Measurements from ENCODE around the gene FNBP1. TPM values are rescaled to one million over a fixed set of nuclear protein-coding genes. Genes with fewer than 3 reads are reported as not detected.

FNBP1 gene
- total RNA-seq, 1 experiment from 2014 or later, result 53.6 TPM

- no peaks in the 10 kb centered on the region for H3K9me3 ChIP-seq (ENCODE audit: control insufficient read depth, insufficient read depth, low read depth, low read length)
- no peak overlapping the region for H3K4me3 ChIP-seq (ENCODE audit: low read depth in 2 of 2, low read length in 2 of 2)
- no peaks in the 10 kb centered on the region for H3K36me3 ChIP-seq (ENCODE audit: control insufficient read depth, insufficient read depth, low read length)
- TF ChIP-seq CTCF (IDR thresholded peaks at IDR 0.05) (no peak), TCF7L2 (IDR thresholded peaks at IDR 0.05; ENCODE audit: low read depth, low read length) (no peak), REST (IDR thresholded peaks at IDR 0.05; ENCODE audit: insufficient read depth in 1 of 2, low read depth in 2 of 2, low read length in 1 of 2) (no peak), SIN3A (IDR thresholded peaks at IDR 0.05; ENCODE audit: borderline replicate concordance, insufficient read depth, low read depth, low read length) (no peak)
- ChIA-PET CTCF (no interaction called here), POLR2A (no interaction called here)
- no TSS peak for BruUV-seq (replicated peaks)
- ATAC-seq (no peak), DNase-seq (ENCODE audit: low read depth, low spot score) (no peak)
- intact Hi-C loops (cut with micrococcal nuclease; ENCODE audit: unreplicated experiment), result no loop called here
- H3K27me3 ChIP-seq (ENCODE audit: control insufficient read depth, insufficient read depth, low read length), result no peaks in the 10 kb centered on the region
- in situ Hi-C loops (cut with HindIII; ENCODE audit: low pct_unique_long_range_greater_than_20kb, low sequenced_read_pairs), result no loop called here
- H3K27ac ChIP-seq (ENCODE audit: low read length), result no peak overlapping the region
- no peaks in the 10 kb centered on the region for H3K4me1 ChIP-seq (ENCODE audit: control insufficient read depth, insufficient read depth, low read length)
These were observed 167.8 kb downstream of the FNBP1 start for GRCh38 chr9:129875181-129875611.

GRCh38 chr9:129874261-129875101 lies 168.5 kb downstream of the FNBP1 start:
- intact Hi-C loops (cut with micrococcal nuclease; ENCODE audit: unreplicated experiment) (no loop called here), in situ Hi-C loops (cut with HindIII; ENCODE audit: low pct_unique_long_range_greater_than_20kb, low sequenced_read_pairs) (no loop called here)

GRCh38 chr9:129873563-129874190 lies 169.3 kb downstream of the FNBP1 start:
- Histone ChIP-seq H3K27ac (ENCODE audit: low read length) (no peak overlapping the region), H3K4me3 (ENCODE audit: low read depth in 2 of 2, low read length in 2 of 2) (no peak overlapping the region), H3K9me3 (ENCODE audit: control insufficient read depth, insufficient read depth, low read depth, low read length) (no peaks in the 10 kb centered on the region), H3K27me3 (ENCODE audit: control insufficient read depth, insufficient read depth, low read length) (no peaks in the 10 kb centered on the region), H3K4me1 (ENCODE audit: control insufficient read depth, insufficient read depth, low read length) (no peaks in the 10 kb centered on the region), H3K36me3 (ENCODE audit: control insufficient read depth, insufficient read depth, low read length) (no peaks in the 10 kb centered on the region)
- BruUV-seq (replicated peaks), result no TSS peak
- in situ Hi-C loops (cut with HindIII; ENCODE audit: low pct_unique_long_range_greater_than_20kb, low sequenced_read_pairs) (no loop called here), intact Hi-C loops (cut with micrococcal nuclease; ENCODE audit: unreplicated experiment) (no loop called here)
- ChIA-PET CTCF (no interaction called here), POLR2A (no interaction called here)
- no peak for ATAC-seq
- TF ChIP-seq SIN3A (IDR thresholded peaks at IDR 0.05; ENCODE audit: borderline replicate concordance, insufficient read depth, low read depth, low read length) (no peak), POLR2AphosphoS5 (IDR thresholded peaks at IDR 0.05; ENCODE audit: low read depth, low read length) (no peak), CTCF (IDR thresholded peaks at IDR 0.05) (no peak), REST (IDR thresholded peaks at IDR 0.05; ENCODE audit: insufficient read depth in 1 of 2, low read depth in 2 of 2, low read length in 1 of 2) (no peak), TCF7L2 (IDR thresholded peaks at IDR 0.05; ENCODE audit: low read depth, low read length) (no peak)
- no peak for DNase-seq (ENCODE audit: low read depth, low spot score)

More at GRCh38 chr9:129874261-129875101, 168.5 kb downstream of the FNBP1 start:
- ChIA-PET POLR2A (no interaction called here), CTCF (no interaction called here)
- Histone ChIP-seq H3K27me3 (ENCODE audit: control insufficient read depth, insufficient read depth, low read length) (no peaks in the 10 kb centered on the region), H3K4me1 (ENCODE audit: control insufficient read depth, insufficient read depth, low read length) (no peaks in the 10 kb centered on the region), H3K27ac (ENCODE audit: low read length) (no peak overlapping the region), H3K4me3 (ENCODE audit: low read depth in 2 of 2, low read length in 2 of 2) (no peak overlapping the region), H3K9me3 (ENCODE audit: control insufficient read depth, insufficient read depth, low read depth, low read length) (no peaks in the 10 kb centered on the region), H3K36me3 (ENCODE audit: control insufficient read depth, insufficient read depth, low read length) (no peaks in the 10 kb centered on the region)
- DNase-seq (ENCODE audit: low read depth, low spot score) (no peak), ATAC-seq (no peak)
- no TSS peak for BruUV-seq (replicated peaks)
- TF ChIP-seq TCF7L2 (IDR thresholded peaks at IDR 0.05; ENCODE audit: low read depth, low read length), result no peak
